Erythroblast (primary cell): ENCODE measurements around the gene CFDP1.

Experiments used
- DNase-seq, 2 experiments: peaks; one replicate each; lab custom pipeline; 2025; lab: John Stamatoyannopoulos, UW
- GATA1 ChIP-seq: IDR thresholded peaks from 2 replicates; pipeline ENCODE4 v1.6.1; 2011; ENCODE audit warnings: low read depth, mild to moderate bottlenecking, control low read depth, low read length, moderate library complexity
- POLR2A ChIP-seq: IDR thresholded peaks from 2 replicates; pipeline ENCODE4 v1.6.1; 2011; ENCODE audit warnings: mild to moderate bottlenecking, low read length

The CFDP1 gene

GRCh38 chr16:75345711-75346110 lies 87.6 kb downstream of the CFDP1 start:
- peak in 1 of 2 experiments; percentile 31 for DNase-seq
- TF ChIP-seq GATA1 (no peak), POLR2A (no peak)

- TF ChIP-seq POLR2A (no peak), GATA1 (no peak)
- DNase-seq: no peak
Observed at GRCh38 chr16:75343941-75344340, 89.4 kb downstream of the CFDP1 start.

- no peak for TF ChIP-seq POLR2A
- TF ChIP-seq GATA1: no peak
- DNase-seq: no peak
Observed at GRCh38 chr16:75343286-75343685, 90.0 kb downstream of the CFDP1 start.

- DNase-seq: no peak
- TF ChIP-seq POLR2A: no peak
- no peak for TF ChIP-seq GATA1
Observed at GRCh38 chr16:75342308-75342811, 90.9 kb downstream of the CFDP1 start.

GRCh38 chr16:75341564-75342307 lies 91.6 kb downstream of the CFDP1 start:
- no peak for DNase-seq
- TF ChIP-seq POLR2A (no peak), GATA1 (no peak)

GRCh38 chr16:75340741-75341491 lies 92.4 kb downstream of the CFDP1 start:
- DNase-seq: no peak
- TF ChIP-seq GATA1 (no peak), POLR2A (no peak)

GRCh38 chr16:75337430-75337829 lies 95.9 kb downstream of the CFDP1 start:
- DNase-seq: no peak
- TF ChIP-seq POLR2A (no peak), GATA1 (no peak)

- DNase-seq: no peak
- TF ChIP-seq GATA1 (no peak), POLR2A (no peak)
Observed at GRCh38 chr16:75336521-75336920, 96.8 kb downstream of the CFDP1 start.

GRCh38 chr16:75333721-75334163 lies 99.6 kb downstream of the CFDP1 start:
- no peak for TF ChIP-seq GATA1
- no peak for TF ChIP-seq POLR2A
- no peak for DNase-seq

- TF ChIP-seq GATA1 (no peak), POLR2A (no peak)
- DNase-seq: no peak
Observed at GRCh38 chr16:75329943-75330342, 103.4 kb downstream of the CFDP1 start.

- TF ChIP-seq POLR2A: no peak
- no peak for TF ChIP-seq GATA1
- no peak for DNase-seq
Observed at GRCh38 chr16:75326333-75326732, 107.0 kb downstream of the CFDP1 start.

GRCh38 chr16:75323933-75324332 lies 109.4 kb downstream of the CFDP1 start:
- TF ChIP-seq GATA1: no peak
- DNase-seq: peak; percentile 58 to 87

- TF ChIP-seq POLR2A: no peak
- TF ChIP-seq GATA1: no peak
- no peak for DNase-seq
Observed at GRCh38 chr16:75323198-75323597, 110.1 kb downstream of the CFDP1 start.

GRCh38 chr16:75322740-75323139 lies 110.6 kb downstream of the CFDP1 start:
- DNase-seq: no peak
- TF ChIP-seq POLR2A (no peak), GATA1 (no peak)

GRCh38 chr16:75320435-75320834 lies 112.9 kb downstream of the CFDP1 start:
- peak; percentile 11 to 18 for DNase-seq
- TF ChIP-seq GATA1 (no peak), POLR2A (no peak)
